ENCODE measurements around the gene TLE3.

The TLE3 gene

DNA sequence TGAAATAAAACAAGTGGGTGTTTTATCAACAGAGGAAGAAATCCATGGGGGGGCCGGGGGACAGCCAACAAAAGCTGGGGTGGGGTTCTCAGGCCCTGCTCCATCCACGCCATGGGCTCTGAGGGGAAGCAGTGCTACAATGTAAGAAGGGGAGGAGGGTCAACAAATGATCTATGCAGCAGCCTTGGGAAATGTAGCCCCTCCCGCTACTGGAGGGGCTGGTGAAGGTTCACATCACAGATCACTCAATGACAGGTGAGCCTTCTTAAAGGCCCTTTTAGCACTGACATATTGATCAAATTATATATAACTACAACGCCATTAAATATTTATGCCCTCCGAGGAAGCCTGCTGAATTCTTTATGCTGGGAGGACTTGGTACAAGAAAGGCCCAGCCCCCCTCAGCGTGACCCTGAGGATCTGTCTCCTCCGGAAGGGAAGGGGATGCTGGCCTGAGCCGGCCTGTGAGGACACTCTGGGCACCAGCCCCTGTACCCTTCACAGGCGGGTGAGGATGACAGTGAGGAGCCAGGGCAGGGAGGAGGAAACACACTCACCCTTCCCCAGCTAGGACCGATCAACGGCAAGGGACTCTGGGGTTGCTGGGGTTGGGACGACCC, 15.3 kb downstream of the TLE3 start:
- no peak for DNase-seq

DNA sequence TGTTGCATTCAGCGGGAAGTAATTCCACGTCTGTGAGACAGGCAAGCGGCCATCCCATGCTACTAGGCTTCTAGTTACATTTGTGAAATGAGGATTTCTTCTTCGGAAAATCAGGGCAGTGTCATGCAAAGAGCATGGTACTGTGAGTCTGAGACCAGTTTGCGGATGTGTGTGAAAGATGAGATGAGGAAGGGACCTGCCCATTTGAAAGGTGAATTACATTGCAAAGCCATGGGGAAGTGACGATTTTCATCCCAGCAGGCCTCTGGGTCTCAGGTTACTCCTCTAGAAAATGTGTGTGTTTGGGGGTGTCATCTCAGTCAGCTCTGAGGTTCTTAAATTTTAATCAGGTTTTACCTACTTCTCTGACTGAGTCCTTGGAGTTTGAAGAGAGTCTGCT, 16.1 kb downstream of the TLE3 start:
- DNase-seq, result no peak

DNA sequence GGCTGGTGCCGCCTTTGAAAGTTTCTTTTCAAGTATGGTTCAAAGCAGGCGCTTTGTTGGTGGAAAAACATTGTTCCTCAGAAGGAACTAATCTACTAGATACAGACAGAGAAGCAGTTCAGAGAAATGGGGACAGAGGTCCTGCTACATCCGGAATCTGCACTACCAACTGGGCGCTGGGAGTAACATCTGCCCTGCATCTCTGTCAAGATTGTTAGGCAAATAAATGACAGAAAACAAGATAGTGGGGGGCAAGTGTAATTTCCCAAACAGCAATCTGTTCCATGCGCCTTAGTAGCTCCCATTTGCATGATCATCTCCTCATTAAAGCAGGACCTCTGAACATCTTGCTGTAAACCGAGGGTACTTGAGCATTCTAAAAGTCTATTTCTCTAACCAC, 17.4 kb downstream of the TLE3 start:
- no peak for DNase-seq

DNA sequence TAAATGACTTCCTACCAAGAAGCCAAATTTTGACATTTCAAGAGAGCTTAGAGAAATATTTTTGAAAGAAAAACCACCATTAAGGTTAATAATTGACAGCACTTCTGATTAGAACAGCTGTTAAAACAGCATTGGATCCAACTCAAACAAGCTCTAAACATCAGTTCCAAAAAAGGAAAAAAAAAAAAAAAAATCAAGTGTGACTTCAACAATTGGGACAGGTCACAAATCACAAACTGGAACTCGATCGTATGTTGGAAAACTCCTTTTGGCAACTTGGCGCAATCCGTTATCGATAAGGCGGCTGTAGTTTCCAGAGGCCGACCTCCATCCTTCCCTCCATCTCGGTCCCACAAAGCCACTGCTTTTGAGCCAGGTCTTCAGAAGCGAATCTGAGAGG, 17.8 kb downstream of the TLE3 start:
- no peak for DNase-seq

DNA sequence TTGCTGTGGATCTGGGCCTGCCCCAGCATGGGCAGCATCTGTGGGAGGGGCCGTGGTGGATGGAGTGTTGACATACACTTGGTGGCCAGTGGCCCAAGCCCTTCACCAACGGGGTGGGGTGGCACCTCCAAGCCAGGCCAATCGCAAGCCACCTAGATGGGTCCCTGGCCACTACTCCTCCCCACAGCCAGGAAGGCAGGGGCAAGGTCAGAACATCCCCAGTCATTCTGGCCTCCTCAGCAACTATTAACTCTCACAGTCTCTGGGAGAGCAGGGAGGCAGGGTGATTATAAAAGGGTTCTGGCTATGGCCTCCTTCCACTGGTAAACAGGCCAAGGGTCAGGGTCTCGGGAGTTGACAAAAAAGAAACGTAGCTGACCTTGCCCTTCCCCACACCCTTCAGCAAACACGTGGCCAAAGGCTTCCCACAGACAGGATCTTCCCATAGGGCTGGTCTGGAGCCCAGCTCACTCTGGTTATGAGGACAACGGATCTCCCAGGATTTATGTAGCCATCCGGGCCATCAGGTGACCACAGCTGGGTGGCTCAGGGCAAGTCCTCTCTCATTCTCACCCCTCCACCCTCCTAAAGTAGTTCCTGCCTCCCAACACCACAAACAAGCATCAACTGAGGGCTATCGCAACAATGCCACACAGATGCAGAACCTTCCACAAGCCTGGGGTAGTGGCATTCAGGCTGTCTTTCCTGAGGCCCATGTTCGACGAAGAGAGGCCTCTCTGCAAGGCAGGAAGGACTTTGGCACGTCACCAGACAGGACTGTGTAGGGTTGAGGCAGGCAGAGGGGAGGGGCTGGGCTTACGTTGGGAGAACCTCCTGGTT, 18.9 kb downstream of the TLE3 start:
- DNase-seq, result no peak

DNA sequence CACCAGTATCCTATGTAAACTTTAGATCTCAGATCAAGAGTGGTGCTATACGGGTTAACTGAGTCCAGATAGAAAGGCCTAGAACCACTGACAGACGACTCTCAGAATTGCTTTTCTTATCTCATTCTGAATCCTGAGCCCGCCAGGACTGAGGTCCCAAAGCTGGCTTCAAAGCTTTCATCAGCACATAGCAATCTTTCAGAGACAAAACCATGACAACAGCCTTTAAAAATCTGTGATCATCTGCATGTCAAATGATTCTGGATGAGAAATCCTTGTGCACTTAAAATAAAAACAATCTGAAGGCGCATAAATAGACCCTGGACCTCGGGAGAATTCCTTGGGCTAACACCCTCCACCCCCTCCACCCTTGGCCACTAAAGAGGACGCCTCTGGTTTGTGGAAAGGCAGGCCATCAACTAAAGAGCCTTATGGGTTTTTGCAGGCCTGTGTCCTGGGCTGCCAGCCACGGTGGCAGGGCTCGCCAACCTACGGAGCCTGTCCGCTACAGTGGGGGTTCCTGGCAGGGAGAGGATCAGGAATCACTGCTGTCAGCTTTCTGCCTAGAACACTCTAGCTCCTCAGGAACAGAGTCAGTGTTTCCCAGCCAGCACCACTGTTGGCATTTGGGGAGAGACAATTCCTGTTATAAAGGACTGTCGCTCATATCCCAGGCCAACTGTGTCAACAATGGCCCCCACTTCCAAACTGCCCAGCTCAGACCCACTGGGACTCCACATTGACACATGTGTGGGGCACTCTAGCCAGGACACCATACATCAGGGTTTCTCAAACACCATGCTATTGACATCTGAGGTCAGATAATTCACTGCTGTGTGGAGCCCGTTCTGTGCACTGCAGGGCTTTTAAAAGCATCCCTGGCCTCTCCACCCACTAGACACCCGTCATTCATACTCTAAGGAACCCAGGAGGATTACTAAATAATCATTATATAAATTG, 20.2 kb downstream of the TLE3 start:
- no peak for DNase-seq

DNA sequence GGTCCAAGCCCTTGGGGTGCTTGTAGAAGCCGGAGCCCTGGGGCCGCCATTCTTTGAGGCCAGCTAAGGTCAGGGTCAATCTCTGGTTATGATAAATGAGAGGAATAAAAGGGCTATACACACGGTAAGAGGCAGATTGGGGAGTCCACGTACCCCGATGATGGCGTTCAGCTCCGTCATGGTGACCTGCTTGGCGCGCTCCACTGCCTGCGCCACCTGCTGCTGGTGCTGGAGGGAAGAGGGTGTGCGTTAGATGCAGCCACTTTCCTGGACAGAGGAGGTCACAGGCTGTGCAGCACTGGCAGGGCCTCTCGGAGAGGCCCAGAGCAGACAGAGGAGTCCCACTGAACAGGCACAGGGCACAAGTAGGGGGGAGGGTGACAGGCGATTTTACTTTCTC, 23.3 kb downstream of the TLE3 start:
- no peak for DNase-seq

DNA sequence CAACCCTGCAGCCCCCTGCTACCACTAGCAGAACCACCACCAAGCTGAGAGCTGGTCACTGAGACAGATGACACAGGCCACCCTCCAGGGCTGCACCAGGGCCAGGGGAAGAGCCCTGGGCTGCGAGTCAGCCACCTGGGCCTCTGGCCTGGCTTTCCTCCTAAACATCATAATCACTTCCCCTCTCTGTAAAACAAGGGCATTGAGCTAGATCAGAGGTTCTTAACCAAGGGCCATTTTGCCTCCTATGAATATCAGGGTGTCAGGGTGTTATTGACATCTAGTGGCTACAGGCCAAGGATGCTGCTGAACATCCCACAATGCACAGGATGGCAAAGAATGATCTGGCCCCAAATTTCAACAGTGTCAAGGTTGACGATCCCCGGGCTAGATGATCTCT, 25.2 kb downstream of the TLE3 start:
- DNase-seq, result no peak

DNA sequence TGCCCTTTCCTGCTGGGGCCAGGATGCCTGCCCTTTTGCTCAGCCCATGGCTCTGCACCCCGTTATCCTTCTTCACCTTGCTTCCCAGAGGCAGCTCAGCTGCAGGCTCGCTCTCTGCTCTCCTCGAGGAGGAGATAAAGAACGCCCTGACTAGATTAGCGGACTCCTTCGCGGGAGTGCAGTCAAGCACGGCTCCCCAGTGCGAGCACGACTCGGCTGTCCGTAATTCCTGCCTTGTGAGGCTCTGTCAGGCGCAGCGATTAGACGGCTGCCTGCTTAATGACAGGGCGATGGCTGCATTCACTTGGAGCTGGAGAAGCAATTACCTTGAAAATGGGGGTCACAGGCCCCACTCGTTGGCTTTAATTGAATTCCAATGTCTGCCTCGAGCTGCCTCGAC, 25.9 kb downstream of the TLE3 start:
- no peak for DNase-seq

DNA sequence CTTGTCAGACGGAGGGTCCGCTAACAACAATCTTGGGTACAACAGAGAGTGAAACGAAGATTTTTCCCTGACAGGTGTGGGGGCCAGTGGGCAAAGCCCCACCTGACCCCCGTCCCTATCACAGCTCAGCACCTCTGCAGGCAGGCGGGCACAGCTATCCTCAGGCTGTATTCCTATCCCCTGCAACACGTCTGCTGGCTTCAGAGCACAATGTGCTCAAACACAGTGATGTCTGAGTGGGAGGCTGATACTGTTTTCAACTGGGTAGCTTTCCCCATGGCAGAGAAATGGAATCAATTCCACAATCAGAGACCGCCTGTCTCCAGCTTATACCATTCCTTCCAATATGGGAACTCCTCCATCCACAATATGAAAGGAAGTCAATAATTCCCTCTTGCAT, 28.0 kb downstream of the TLE3 start:
- DNase-seq, result no peak

DNA sequence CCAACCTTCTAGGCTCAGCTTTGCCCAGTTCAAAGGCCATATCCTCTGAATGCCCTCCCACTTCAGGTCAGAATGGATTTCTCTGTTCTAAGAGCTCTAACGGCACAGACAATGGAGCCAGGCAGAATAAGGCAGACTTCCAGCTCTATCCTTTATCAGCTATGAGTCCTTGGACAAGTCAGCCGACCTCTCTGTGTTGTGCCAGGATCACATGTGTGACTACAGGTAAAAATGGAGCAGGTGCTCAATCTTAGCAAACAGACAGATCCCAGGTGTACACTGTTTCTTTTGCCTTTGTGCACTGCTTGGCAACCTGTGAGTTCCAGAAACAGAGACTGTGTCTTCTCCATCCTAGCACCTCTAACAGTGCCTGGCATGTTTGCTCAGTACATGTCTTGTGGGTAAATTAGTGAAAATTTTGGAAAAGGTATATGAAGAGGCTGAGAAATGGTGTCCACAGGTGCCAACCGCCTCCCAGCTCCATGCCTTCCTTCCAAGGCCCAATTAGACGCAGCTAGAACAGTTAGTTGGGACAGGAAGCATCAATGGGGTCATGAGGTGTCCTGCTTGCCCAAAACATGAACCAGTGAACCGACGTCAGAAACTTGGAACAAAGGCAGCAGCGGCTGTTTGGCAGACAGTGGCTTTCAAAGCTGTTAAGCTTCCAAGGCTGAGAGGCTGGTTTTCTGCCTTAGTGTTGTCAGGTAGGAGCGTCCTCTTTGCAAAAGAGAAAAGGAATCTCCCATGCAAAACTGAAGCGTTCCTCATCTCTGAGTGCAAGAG, 28.7 kb downstream of the TLE3 start:
- DNase-seq, result no peak

DNA sequence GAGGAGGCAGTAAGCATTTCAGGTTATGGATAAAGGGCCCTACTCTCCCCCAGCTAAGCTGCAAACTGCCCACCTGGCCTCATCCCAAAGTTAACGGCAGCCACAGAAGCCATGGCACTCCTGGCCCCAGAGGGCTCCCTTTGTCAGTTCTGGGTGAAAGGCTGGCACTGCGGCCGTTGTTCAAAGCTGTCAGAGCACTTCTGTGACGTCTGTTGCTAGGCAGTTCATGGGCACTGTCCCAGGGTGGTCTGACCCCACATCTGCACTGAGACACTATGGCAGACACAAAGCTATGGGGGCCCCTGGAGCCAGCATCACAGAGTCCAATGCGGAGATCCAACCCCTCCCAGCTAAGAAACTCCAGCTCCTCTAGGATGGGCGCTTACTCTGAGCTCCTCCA, 30.0 kb downstream of the TLE3 start:
- no peak for DNase-seq

DNA sequence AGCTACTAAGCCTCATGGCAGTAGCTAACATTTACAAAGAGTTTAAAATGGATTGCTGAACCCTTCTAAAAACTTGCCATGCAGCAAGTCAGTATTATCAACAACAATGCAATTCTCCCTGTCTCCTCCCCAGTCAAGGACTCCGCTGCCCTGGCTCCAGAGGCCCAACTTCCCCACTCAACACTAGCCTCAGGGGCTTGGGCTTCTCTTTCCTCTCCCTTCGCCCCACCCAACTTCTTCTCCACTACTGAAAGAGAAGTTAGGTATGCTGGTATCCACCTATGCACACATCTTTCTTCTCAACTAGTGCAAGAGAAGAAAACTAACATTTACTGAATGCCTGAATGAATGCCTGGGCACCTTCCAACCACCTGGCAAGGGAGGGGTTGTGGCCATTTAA, 30.7 kb downstream of the TLE3 start:
- no peak for DNase-seq

DNA sequence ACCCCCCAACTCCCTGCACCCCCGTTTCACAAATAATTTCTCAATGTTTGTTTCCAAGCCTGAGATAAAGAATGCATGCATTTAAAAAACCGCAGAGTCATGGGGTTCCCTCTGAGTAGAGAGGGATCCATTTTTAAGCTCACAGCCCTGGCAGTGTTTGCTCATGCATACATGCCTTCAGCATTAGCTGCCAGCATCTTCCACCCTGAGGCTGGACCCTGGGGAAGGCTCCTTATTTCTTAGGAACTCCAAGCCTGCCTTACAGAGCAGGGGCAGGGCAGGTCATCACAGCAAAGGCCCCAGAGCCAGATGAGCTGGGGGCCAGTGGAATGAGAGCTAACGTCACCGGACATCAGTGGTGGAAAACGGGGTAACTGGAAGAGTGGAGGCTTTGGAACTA, 31.3 kb downstream of the TLE3 start:
- no peak for DNase-seq

DNA sequence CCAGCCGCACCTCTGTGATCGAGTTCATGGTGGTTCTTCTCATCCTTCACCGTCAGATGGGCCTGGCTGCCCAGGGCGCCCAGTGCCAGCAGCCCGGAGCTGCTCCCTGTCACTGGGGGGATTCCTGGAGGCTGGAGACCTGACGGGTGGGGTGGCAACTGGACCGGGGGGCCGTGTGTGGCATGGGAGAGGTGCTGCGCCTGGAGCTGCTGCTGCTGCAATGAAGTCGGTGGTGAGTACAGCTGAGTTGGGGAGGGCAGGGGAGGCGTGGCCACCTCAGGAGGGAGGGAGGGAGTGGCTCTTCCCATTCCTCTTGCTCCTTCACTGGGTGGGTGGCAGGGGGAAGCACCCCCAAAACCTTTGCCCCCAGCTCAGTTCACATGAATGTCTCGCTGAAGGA, 31.7 kb downstream of the TLE3 start:
- DNase-seq, result no peak

DNA sequence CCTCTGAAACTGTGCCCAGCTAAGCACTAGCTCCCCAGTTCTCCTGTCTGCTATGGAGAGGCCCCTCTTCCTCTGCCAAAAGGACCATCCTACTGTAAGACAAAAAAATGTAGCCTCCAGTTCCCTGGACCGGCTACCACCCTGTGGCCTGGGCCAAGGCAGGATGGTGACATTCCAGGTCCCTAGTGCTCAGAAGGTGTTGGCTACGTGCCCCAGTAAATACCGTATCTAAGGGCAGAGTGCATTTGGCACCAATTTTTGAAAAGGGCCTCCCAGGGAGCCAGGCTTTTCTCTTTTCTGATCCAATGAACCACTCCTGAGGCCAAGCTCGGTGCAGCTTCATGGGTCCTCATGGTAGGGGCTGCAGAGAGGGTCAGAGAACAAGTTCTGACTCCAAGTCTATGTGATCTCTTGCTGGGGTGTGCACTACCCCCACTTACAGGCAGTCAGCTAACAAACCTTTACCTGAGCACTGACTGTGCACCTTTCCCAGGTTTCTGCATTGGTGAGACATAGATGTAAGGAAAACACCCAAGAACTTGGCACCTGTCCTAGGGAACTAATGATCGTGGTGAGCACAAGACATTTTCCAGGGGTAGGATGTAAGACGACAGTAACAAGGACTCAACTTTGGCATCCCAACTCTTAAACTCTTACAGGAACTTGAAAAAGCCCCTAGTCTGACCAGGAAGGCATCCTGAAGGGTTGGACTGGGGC, 32.6 kb downstream of the TLE3 start:
- DNase-seq, result no peak

DNA sequence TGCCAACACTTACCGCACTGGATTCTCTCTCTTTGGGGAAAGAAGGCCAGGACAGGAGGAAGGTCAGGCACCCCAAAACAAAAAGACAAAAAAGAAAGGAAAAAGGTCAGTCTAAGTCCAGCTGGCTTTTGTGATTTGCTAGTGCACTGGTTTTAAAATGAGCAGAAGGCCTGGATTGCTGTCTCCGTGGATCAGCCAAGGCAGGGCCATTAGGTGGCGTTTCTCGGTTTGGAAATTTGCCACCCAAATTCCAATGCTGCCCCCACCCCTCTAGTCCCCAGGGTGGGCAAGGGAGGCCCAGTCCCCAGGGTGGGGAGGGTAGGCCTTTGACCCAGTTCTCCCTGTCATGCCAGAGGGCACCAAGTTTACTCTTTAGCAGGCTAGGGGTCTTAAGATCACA, 33.3 kb downstream of the TLE3 start:
- DNase-seq, result no peak

DNA sequence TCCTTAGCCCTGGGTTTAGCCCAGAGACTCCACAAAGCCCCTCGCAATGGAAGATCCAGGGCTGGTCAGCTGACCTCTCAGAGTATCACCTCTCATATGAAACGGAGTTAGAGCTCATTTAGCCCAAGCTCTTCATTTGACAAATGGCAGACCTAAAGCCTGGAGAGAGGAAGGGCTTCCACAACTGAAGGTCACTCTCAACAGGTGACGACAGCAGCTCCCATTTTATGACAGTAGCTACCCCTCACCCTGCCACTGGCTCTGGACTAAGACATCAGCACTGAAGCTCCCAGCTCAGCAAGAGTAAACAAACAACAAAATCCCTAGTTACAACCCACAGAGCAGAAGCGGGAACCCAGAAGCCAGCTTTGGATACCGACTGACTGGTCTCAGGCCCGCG, 33.7 kb downstream of the TLE3 start:
- DNase-seq, result no peak

DNA sequence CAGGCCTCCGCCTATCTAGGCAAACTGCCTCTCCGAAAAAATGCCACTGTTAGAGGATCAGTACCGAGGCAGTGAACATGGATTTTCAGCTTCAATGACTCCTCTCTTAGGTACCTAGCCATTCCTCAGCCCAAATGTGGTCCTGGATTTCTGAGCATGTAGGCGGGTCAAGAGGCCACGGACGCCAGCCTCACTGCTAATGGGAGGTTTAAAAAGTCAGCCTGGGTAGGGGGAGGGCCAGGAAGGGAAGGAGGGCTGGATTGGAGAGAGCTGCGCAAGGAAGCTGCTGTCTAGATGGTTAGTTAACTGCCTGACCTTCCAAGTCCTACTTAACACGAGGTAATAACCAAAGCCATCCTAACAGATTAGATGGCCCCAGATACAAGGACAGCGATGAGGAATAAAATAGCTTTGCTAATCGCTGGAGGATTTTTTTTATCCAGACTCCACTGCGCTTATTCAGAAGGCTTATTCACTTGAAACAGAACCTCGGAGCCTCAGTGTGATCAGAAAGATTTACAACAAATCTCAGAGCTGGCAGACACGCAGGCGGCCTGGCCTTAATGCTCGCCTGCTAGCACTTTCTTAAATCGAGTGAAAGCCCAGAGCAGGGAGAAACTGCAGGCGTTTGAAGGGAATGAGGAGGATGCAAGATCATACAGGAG, 34.3 kb downstream of the TLE3 start:
- DNase-seq, result no peak

DNA sequence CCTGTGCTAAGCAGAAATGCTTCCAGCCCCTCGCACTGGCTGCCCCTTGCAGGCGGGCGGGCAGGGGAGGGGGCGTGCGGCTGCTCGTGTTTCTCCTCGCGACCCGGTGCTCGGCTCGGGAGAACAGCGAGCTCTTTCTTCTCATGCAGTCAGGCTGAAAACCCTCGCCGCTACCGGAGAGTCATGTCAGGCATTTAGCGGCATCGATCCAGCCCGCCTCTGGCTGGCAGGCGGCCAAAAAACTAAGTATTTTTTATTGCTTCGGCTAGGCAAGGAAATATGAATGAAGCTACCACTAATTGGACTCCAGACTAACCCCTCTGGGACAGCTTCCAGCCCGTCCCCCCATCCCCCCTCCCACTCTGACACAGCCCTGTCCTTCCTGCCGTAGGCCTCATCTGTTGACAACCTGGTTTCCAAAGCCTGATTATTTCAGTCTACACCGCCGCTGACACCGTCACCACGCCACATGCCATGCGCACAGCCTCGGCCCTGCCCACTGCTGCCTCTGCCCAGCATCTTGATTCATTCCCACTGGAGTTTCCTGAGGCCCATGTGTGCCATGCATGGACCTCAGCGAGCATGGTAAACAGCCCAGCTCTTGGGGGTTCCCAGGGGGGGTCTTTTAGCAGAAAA, 35.3 kb downstream of the TLE3 start:
- DNase-seq, result no peak

DNA sequence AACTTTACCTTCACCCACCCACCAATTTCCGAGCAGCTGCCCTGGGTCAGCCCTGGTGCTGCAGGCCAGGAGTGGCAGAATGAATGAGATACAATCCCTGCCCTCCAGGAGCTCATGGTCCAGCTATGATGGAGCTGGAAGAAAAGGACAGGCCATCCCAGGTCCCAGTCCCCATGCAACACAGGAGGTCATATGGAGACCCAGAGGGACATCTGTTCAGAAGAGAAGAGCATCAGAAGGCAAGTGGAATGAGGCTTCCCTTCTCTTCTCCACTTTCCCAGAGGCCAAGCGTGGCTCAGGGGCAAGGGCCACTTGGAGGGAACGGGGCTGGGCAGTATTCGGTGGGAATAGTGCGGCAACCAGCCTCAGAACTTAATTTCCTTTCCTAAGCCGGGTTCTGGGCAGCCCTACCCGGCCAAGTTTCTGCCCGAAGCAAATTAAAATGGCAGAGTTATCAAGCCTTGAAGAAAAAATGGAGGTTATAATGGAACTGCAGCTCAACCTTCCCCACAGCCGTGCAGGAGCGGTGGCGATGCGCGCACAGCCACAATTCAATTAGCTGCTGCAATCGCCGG, 35.9 kb downstream of the TLE3 start:
- DNase-seq, result no peak

Data from CD4-positive, alpha-beta T cell treated with Interleukin-12 subunit alpha and Interleukin-12 subunit beta, for 1 hour (primary cell).